HuH-7.5 (cell line): ENCODE results near the gene COQ7.

Experiments
- DNase-seq: peaks from one replicate; pipeline ENCODE4 v3.0.0; 2011; ENCODE audit warnings: low spot score

COQ7 gene

DNA sequence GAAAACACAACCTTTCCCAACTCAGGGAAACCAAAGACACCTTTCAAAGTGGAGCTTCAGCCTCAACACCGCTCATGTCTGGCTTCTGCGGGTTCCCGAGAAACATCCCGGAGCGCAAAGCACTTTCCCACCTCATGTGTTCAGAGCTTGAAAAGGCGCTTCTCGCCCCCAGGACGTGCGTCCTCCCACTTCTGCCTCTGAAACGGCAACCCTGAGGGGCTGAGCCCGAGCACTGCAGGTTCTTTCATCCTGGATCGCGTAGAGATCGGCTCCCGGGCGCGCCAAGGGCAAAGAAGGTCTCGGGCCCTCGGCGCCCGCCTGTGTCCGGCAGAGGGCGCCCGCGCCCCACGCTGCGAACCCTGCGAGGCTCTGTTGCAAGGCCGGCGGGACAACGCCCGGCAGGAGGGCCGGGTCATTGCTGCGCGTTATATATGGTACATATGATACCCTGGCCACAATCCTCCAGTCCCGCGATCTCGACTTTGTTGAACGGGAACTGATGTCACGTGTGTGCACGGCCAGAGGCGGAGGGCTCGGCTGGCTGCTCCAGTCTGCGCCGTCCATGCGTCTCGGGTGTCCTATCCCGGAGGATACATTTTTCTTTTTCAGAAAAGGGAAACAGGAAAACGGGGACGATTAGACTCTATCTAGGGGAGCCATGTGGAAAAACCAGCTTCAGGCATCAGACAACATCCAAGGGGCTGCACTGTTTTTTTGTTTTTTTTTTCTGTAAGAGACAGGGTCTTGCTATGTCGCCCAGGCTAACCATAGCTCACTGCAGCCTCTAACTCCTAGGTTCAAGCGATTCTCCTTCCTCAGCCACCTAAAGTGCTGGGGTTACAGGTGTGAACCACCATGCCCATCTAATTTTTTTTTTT, 19.1 kb downstream of the COQ7 start:
- peak; percentile 60 for DNase-seq

DNA sequence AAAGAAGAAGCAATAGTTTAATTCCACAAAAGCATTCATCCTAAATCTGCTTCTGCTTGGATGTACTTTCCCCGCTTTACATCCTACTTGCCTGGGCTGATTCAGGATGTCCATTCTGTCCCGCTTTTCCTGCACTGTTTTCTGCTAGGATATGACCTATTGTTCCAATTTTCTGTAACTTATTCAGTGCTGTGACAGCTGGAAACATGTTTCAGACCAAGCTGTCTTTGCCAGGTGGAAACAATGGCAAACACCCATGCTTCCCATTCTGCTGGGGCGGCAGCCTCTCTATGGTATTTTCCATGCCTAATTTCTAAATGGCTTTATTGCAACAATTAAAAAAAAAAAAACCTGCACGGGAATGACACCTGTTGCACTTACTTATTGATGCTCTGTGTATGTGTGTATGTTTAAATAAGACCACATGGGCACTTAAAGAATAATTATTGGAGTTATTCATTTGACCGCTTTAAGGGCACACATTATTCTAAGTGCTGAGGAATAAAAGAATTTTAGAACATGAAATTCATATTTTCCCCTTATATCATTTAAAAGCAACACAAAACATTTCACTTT, 21.0 kb downstream of the COQ7 start:
- DNase-seq: no peak

DNA sequence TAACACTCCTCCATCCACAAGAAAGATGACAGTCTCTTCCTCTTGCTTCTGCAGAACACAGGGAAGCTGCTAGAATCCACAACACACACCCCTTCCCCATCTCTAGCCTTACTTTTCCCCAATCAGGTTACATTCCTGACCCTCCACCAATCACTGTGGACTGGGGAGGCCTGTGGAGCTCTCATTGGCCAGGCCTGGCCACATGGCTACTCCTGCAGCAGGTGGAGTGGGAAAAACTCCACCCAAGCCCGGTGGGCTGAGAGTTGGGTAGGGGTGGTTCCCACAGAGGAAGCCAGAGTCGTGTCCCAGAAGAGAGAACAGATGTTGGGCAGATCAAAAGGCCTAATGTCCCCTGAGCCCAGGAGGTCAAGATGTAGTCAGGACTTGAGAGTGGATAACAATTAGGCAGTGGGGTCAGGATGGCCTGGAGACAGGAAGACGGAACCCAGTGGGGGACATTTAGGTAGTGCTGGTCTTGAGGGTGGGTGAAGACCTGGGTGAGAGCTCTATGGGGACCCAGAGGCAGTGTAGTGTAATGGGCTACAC, 22.1 kb downstream of the COQ7 start:
- no peak for DNase-seq

GRCh38 chr16:19090916-19091315, 23.5 kb downstream of the COQ7 start:
- no peak for DNase-seq

DNA sequence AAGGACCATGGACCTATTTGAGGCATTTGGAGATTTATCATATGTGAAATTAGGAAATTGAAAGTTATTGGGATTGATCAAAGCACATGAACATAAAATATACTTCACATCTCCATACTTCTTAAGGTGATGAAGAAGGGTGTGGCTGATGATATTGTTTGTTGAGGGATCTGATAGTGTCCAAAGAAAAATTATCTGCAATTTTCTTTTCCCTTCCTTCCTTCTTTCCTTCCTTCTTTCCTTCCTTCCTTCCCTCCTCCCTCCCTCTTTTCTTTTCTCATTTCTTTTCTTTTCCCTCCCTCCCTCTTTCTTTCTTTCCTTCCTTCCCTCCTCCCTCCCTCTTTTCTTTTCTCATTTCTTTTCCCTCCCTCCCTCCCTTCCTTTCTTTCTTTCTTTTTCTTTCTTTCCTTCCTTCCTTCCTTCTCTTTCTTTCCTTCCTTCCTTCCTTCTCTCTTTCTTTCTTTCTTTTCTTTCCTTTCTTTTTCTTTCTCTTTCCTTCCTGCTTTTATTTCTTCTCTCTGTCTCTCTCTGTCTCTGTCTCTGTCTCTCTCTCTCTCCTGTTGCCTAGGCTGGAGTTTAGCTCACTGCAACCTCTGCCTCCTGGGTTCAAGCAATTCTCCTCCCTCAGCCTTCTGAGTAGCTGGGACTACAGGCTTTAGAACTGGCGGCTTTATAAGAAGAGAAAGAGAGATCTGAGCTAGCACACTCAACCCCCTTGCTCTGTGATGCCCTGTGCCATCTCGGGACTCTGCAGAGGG, 25.4 kb downstream of the COQ7 start:
- no peak for DNase-seq

DNA sequence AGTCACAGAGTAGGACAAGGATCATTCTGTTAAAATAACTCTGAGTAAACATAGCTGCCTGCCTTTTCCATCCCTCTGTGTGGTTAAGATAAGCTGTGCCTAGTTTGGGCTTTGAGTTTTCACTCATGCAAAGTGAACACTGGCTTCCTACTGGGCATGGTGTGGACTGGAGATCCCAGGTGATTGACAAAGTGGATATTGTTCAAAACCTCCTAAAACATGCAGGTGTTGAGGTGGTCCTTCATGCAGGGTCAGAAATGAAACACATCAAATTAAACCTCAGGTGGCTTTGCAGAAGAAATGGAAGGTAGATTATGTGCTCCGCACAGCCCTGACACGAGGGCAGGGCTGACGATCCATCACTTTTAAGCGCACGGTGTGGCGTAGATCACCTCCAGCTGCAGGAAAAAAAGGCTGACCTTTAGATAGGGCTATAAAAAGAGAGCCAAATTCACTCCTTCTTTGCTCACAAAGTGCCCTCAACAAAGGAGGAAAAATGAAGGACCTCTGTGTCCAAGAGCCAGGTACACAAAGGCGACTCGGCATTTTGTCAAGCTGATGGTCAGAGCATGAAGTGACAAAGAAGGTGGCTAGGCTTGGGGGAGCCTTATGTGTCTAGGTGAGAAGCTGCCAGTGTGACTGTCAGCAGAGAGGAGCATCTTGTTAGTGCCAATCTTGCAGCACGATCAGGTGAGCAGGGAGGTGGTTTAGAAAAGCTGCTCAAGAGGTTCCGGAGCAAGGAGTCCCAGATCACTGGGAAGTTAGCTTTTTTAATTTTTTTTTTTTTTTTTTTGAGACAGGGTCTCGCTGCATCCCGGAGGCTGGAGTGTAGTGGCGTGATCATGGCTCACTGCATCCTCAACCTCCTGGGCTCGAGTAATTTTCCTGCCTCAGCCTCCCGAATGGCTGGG, 26.5 kb downstream of the COQ7 start:
- no peak for DNase-seq

GRCh38 chr16:19094542-19095365, 27.3 kb downstream of the COQ7 start:
- no peak for DNase-seq

DNA sequence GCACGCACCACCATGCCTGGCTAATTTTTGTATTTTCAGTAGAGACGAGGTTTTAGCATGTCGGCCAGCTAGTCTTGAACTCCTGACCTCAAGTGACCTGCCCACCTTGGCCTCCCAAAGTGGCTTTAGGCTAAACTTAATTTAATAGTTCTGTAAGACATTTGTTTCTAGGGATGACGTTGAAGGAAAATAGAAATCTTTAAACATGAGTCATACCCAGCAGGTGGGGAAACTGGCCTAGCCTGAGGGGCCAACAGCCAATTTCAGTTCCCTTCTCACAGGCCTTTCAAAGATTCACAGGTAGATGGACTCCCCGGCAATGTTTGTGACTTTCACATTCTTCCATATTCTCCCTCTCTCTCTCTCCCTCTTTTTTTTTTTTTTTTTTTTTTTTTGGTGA, 28.2 kb downstream of the COQ7 start:
- no peak for DNase-seq

DNA sequence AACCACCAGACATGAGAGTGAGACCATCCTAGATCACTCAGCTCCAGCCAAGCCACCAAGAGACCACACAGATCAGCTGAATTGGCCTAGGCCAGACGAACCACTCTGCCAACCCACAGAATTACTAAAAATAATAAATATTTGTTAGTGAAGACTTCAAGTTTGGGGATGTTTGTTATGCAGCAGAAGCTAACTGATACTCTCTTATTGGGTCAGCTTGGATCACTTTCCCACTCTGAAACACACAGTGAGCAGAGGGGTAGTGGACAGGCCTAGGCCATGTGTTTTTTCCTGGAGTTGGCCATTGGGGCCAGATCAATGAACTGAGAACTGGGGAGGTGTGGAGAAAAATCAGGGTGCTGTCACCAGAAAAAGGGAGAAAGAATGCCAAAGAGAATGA, 30.8 kb downstream of the COQ7 start:
- DNase-seq: no peak

- no peak for DNase-seq
Observed at GRCh38 chr16:19102187-19102872, 34.9 kb downstream of the COQ7 start.

DNA sequence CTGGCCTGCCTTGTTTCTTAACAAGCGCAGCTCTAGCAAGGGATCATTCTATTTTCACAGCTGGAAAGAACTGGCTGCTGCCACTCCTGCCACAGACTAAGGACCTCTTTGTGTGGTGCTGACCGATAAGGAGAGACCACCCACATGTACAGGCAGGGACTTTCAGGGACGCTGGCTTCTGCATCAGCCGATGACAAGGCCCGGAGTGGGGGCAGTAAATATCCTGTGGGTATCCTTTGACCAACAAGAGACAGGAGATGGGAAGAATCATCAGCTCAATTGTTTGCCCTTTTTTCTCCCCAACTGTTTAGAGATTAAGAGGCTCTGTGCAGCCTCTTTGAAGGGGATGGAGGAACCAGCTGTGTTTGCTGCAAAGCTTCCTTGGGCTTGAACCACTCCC, 37.2 kb downstream of the COQ7 start:
- DNase-seq: no peak

- no peak for DNase-seq
Observed at GRCh38 chr16:19105131-19105530, 37.7 kb downstream of the COQ7 start.

DNA sequence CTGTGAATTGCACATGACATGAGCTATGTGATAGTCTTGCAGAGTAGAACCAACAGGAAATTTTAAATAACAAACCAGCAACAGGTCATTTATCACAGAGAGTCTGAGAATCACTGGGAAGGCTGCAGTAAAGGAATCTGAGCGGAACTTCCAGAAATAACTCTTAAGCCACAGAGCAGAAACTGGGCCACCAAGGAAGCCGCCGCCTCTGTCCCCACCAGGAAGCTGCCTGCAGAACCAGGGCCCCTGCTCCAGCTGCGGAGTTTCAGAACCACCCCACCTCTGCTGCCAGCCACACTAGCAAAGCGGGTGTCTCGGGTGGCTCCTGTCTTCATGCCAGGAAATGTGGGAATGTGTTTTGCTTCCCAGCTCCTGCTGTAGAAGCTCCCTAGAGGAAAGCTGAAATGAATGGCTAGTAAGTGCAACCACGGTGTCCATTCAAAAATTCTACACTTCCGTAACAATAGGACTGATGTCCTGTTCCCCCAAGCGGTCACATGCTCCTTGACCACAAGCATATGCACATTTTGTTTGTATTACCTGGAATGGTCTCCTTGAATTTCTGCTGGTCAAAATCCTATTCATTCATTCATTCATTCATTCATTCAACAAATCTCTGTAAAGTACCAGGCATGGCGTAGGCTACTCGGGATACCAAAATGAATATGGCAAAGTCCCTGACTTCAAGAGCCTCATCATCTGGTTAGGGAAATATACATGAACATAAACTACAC, 38.6 kb downstream of the COQ7 start:
- DNase-seq: no peak

GRCh38 chr16:19106625-19107020, 39.2 kb downstream of the COQ7 start:
- no peak for DNase-seq

- no peak for DNase-seq
Observed at GRCh38 chr16:19108409-19109287, 41.2 kb downstream of the COQ7 start.

GRCh38 chr16:19109288-19109664, 41.9 kb downstream of the COQ7 start:
- no peak for DNase-seq

GRCh38 chr16:19110537-19111360, 43.3 kb downstream of the COQ7 start:
- DNase-seq: no peak

DNA sequence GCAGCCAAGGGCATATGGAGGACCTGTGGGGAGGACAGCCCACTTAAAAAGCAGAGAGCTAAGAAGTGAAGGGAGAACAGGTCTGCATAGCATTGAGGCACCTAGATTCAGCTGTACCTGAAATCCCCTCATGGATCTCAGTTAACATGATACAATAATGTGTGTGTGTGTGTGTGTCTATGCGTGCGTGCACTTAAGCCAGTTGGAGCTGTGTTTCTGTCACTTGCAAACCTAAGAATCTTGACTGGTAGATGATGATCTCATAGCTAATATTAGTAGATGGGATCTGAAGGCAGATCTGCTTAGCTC, 44.6 kb downstream of the COQ7 start:
- DNase-seq: no peak
